ENCODE measurements around the gene ISCA1.

The ISCA1 gene

DNA sequence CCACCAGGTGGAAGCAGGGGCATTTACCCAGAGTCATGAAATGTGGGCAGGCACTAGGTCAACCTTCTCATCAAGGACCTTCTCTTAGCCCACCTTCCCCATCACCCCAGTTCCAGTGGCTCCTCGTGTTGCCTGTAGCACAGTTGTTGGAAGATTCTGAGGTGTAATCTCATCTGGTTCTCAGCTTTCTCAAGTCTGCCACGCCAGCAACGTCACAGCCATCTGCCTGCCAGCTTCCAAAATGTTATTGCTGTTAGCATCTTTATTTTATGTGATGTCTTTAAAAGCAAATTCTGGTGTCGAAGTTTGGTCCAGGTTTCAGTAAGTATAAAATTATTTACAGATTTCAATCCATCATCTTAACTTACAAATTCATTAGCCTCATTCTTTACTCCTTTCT is 33.6 kb downstream of the ISCA1 start:
- Histone ChIP-seq H3K79me2 (no peaks in the 10 kb centered on the region), H3K4me1 (no peaks in the 10 kb centered on the region), H3K9ac (no peak overlapping the region), H3K27ac (no peak overlapping the region), H3K27me3 (ENCODE audit: control insufficient read depth, insufficient read depth, low read length) (no peaks in the 10 kb centered on the region), H3K36me3 (ENCODE audit: control insufficient read depth, insufficient read depth, low read length) (no peaks in the 10 kb centered on the region), H3K4me3 (ENCODE audit: low read depth, low read length) (no peak overlapping the region), H3K9me3 (ENCODE audit: control insufficient read depth, low read length) (no peaks in the 10 kb centered on the region), H2AFZ (no peak overlapping the region), H3K4me2 (ENCODE audit: low read length) (no peak overlapping the region)
- TF ChIP-seq, protein P1, sequence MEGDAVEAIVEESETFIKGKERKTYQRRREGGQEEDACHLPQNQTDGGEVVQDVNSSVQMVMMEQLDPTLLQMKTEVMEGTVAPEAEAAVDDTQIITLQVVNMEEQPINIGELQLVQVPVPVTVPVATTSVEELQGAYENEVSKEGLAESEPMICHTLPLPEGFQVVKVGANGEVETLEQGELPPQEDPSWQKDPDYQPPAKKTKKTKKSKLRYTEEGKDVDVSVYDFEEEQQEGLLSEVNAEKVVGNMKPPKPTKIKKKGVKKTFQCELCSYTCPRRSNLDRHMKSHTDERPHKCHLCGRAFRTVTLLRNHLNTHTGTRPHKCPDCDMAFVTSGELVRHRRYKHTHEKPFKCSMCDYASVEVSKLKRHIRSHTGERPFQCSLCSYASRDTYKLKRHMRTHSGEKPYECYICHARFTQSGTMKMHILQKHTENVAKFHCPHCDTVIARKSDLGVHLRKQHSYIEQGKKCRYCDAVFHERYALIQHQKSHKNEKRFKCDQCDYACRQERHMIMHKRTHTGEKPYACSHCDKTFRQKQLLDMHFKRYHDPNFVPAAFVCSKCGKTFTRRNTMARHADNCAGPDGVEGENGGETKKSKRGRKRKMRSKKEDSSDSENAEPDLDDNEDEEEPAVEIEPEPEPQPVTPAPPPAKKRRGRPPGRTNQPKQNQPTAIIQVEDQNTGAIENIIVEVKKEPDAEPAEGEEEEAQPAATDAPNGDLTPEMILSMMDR (IDR thresholded peaks at IDR 0.05): no peak

GRCh38 chr9:86246752-86247161 is 35.6 kb downstream of the ISCA1 start:
- no peaks in the 10 kb centered on the region for H3K36me3 ChIP-seq (ENCODE audit: control insufficient read depth, insufficient read depth, low read length)
- H3K4me2 ChIP-seq (ENCODE audit: low read length): no peak overlapping the region
- H2AFZ ChIP-seq: no peak overlapping the region
- no peak overlapping the region for H3K4me3 ChIP-seq (ENCODE audit: low read depth, low read length)
- H3K9ac ChIP-seq: no peak overlapping the region
- no peak overlapping the region for H3K27ac ChIP-seq
- H3K27me3 ChIP-seq (ENCODE audit: control insufficient read depth, insufficient read depth, low read length): no peaks in the 10 kb centered on the region
- no peaks in the 10 kb centered on the region for H3K9me3 ChIP-seq (ENCODE audit: control insufficient read depth, low read length)
- H3K4me1 ChIP-seq: no peaks in the 10 kb centered on the region
- TF ChIP-seq, protein P1 (IDR thresholded peaks at IDR 0.05): no peak
- no peaks in the 10 kb centered on the region for H3K79me2 ChIP-seq

- no peak overlapping the region for H2AFZ ChIP-seq
- peaks cover 5% of the 10 kb centered on the region for H3K4me1 ChIP-seq
- no peak overlapping the region for H3K4me2 ChIP-seq (ENCODE audit: low read length)
- no peak overlapping the region for H3K9ac ChIP-seq
- no peaks in the 10 kb centered on the region for H3K27me3 ChIP-seq (ENCODE audit: control insufficient read depth, insufficient read depth, low read length)
- no peak overlapping the region for H3K27ac ChIP-seq
- TF ChIP-seq, protein P1 (IDR thresholded peaks at IDR 0.05): no peak
- H3K4me3 ChIP-seq (ENCODE audit: low read depth, low read length): no peak overlapping the region
- no peaks in the 10 kb centered on the region for H3K79me2 ChIP-seq
- H3K36me3 ChIP-seq (ENCODE audit: control insufficient read depth, insufficient read depth, low read length): no peaks in the 10 kb centered on the region
- no peaks in the 10 kb centered on the region for H3K9me3 ChIP-seq (ENCODE audit: control insufficient read depth, low read length)
Measured at GRCh38 chr9:86242071-86242470, 40.3 kb downstream of the ISCA1 start.

GRCh38 chr9:86241216-86241615 is 41.1 kb downstream of the ISCA1 start:
- Histone ChIP-seq H3K27me3 (ENCODE audit: control insufficient read depth, insufficient read depth, low read length) (no peaks in the 10 kb centered on the region), H3K9ac (no peak overlapping the region), H3K4me3 (ENCODE audit: low read depth, low read length) (no peak overlapping the region), H2AFZ (no peak overlapping the region), H3K9me3 (ENCODE audit: control insufficient read depth, low read length) (no peaks in the 10 kb centered on the region), H3K27ac (no peak overlapping the region), H3K4me2 (ENCODE audit: low read length) (no peak overlapping the region), H3K79me2 (no peaks in the 10 kb centered on the region), H3K4me1 (peaks cover 5% of the 10 kb centered on the region), H3K36me3 (ENCODE audit: control insufficient read depth, insufficient read depth, low read length) (no peaks in the 10 kb centered on the region)
- TF ChIP-seq, protein P1 (IDR thresholded peaks at IDR 0.05): no peak

All from parathyroid adenoma (tissue), 2 donors.